H9 (cell line): ENCODE measurements around the gene RBM15. TPM values are rescaled to one million over a fixed set of nuclear protein-coding genes. Genes with fewer than 3 reads are reported as not detected.

ENCODE experiments used
- DNase-seq: peaks from one replicate; pipeline ENCODE4 v3.0.0-alpha.2; 2017
- H2AFZ ChIP-seq: one replicate; pipeline ENCODE4 v1.6.1; 2013; ENCODE audit warnings: mild to moderate bottlenecking, low read length, control low read depth, moderate library complexity
- H2AK5ac ChIP-seq: 2 replicates; pipeline ENCODE4 v1.6.1; 2013; ENCODE audit warnings: low read length, control low read depth, mixed read lengths; ENCODE audit not compliant: insufficient read length
- H2BK120ac ChIP-seq: one replicate; pipeline ENCODE4 v1.6.1; 2013; ENCODE audit warnings: low read depth, mild to moderate bottlenecking, low read length, control low read depth, inconsistent platforms; ENCODE audit not compliant: poor library complexity, severe bottlenecking
- H2BK12ac ChIP-seq: 2 replicates; pipeline ENCODE4 v1.6.1; 2013; ENCODE audit warnings: low read length, control low read depth, mixed read lengths, low read depth; ENCODE audit not compliant: insufficient read length
- H2BK15ac ChIP-seq: 2 replicates; pipeline ENCODE4 v1.6.1; 2013; ENCODE audit warnings: low read depth, low read length, control low read depth
- H2BK20ac ChIP-seq: one replicate; pipeline ENCODE4 v1.6.1; 2013; ENCODE audit warnings: low read depth, mild to moderate bottlenecking, low read length, control low read depth, inconsistent platforms; ENCODE audit not compliant: poor library complexity, severe bottlenecking
- H2BK5ac ChIP-seq: 2 replicates; pipeline ENCODE4 v1.6.1; 2013; ENCODE audit warnings: low read length, control low read depth, mixed read lengths; ENCODE audit not compliant: insufficient read length
- H3K14ac ChIP-seq: 2 replicates; pipeline ENCODE4 v1.6.1; 2013; ENCODE audit warnings: low read length, control low read depth; ENCODE audit not compliant: insufficient read depth
- H3K18ac ChIP-seq: 2 replicates; pipeline ENCODE4 v1.6.1; 2013; ENCODE audit warnings: low read depth, mild to moderate bottlenecking, mixed read lengths, low read length, control low read depth; ENCODE audit not compliant: insufficient read length
- H3K23ac ChIP-seq: 2 replicates; pipeline ENCODE4 v1.6.1; 2013; ENCODE audit warnings: low read length, control low read depth, mixed read lengths, low read depth; ENCODE audit not compliant: insufficient read length
- H3K23me2 ChIP-seq: 2 replicates; pipeline ENCODE4 v1.6.1; 2013; ENCODE audit warnings: low read depth, mild to moderate bottlenecking, mixed read lengths, low read length, control low read depth; ENCODE audit not compliant: insufficient read length, poor library complexity, severe bottlenecking
- H3K27ac ChIP-seq: 2 replicates; pipeline ENCODE4 v1.5.1; 2013; ENCODE audit warnings: low read length, control low read depth, mixed read lengths, low read depth; ENCODE audit not compliant: insufficient read length
- H3K27me3 ChIP-seq: 2 replicates; pipeline ENCODE4 v1.6.1; 2013; ENCODE audit warnings: low read length, control low read depth, inconsistent platforms; ENCODE audit not compliant: insufficient read depth
- H3K4ac ChIP-seq: 2 replicates; pipeline ENCODE4 v1.6.1; 2013; ENCODE audit warnings: low read depth, mild to moderate bottlenecking, control low read depth, inconsistent platforms, low read length, moderate library complexity
- H3K4me1 ChIP-seq: 2 replicates; pipeline ENCODE4 v1.6.1; 2013; ENCODE audit warnings: low read length, control low read depth, inconsistent platforms; ENCODE audit not compliant: insufficient read depth
- H3K4me2 ChIP-seq: 2 replicates; pipeline ENCODE4 v1.6.1; 2013; ENCODE audit warnings: low read length, control low read depth, mixed read lengths; ENCODE audit not compliant: insufficient read length, insufficient read depth
- H3K56ac ChIP-seq: 2 replicates; pipeline ENCODE4 v1.6.1; 2013; ENCODE audit warnings: low read depth, mild to moderate bottlenecking, mixed read lengths, low read length, control low read depth; ENCODE audit not compliant: insufficient read length
- H3K79me1 ChIP-seq: 2 replicates; pipeline ENCODE4 v1.6.1; 2013; ENCODE audit warnings: low read depth, mild to moderate bottlenecking, moderate library complexity, low read length, control low read depth, inconsistent platforms; ENCODE audit not compliant: insufficient read depth, poor library complexity, severe bottlenecking
- H3K79me2 ChIP-seq: 2 replicates; pipeline ENCODE4 v1.6.1; 2013; ENCODE audit warnings: low read length, control low read depth, inconsistent platforms; ENCODE audit not compliant: insufficient read depth
- H3K9ac ChIP-seq: 2 replicates; pipeline ENCODE4 v1.6.1; 2013; ENCODE audit warnings: low read length, control low read depth, mixed read lengths; ENCODE audit not compliant: insufficient read length; ENCODE audit errors: extremely low read depth
- H3K9me3 ChIP-seq: one replicate; pipeline ENCODE4 v1.6.1; 2013; ENCODE audit warnings: low read depth, low read length, inconsistent platforms; ENCODE audit not compliant: control insufficient read depth
- H3T11ph ChIP-seq: one replicate; pipeline ENCODE4 v1.6.1; 2013; ENCODE audit warnings: mild to moderate bottlenecking, low read length, control low read depth, inconsistent platforms
- H4K20me1 ChIP-seq: one replicate; pipeline ENCODE4 v1.6.1; 2013; ENCODE audit not compliant: control insufficient read depth, insufficient read length, insufficient read depth
- H4K5ac ChIP-seq: 2 replicates; pipeline ENCODE4 v1.6.1; 2013; ENCODE audit warnings: low read depth, mild to moderate bottlenecking, mixed read lengths, low read length, control low read depth; ENCODE audit not compliant: insufficient read length
- H4K8ac ChIP-seq: replicated peaks from 2 replicates; pipeline ENCODE4 v1.6.1; 2013; ENCODE audit warnings: low read length, control low read depth, mixed read lengths, low read depth; ENCODE audit not compliant: insufficient read length
- H4K91ac ChIP-seq: 2 replicates; pipeline ENCODE4 v1.6.1; 2013; ENCODE audit warnings: low read depth, mild to moderate bottlenecking, moderate library complexity, mixed read lengths, low read length, control low read depth; ENCODE audit not compliant: insufficient read length
- H3K27ac Mint-ChIP-seq, 3 experiments: 2 replicates in 2 of 3; 3 replicates in 1 of 3; pipeline ENCODE4 v1.8.0; 2020 to 2021; ENCODE audit warnings: mixed read lengths in 3 of 3, mild to moderate bottlenecking in 1 of 3, moderate library complexity in 1 of 3
- H3K27me3 Mint-ChIP-seq: 2 replicates; pipeline ENCODE4 v1.8.0; 2021; ENCODE audit warnings: low read depth, mild to moderate bottlenecking, moderate library complexity, mixed read lengths
- H3K36me3 Mint-ChIP-seq, 3 experiments: 2 replicates in 2 of 3; 3 replicates in 1 of 3; pipeline ENCODE4 v1.8.0; 2020 to 2021; ENCODE audit warnings: low read depth in 3 of 3, mixed read lengths in 3 of 3; ENCODE audit not compliant: insufficient read depth in 1 of 3
- H3K4me1 Mint-ChIP-seq, 2 experiments: 2 replicates each; pipeline ENCODE4 v1.8.0; 2020; ENCODE audit warnings: mixed read lengths in 2 of 2
- H3K4me3 Mint-ChIP-seq, 2 experiments: 2 replicates in 1 of 2; 3 replicates in 1 of 2; pipeline ENCODE4 v1.8.0; 2020 to 2021; ENCODE audit warnings: mild to moderate bottlenecking in 2 of 2, mixed read lengths in 2 of 2, moderate library complexity in 1 of 2
- H3K9me3 Mint-ChIP-seq, 2 experiments: 2 replicates in 1 of 2; 3 replicates in 1 of 2; pipeline ENCODE4 v1.8.0; 2020; ENCODE audit warnings: mild to moderate bottlenecking in 2 of 2, mixed read lengths in 2 of 2, moderate library complexity in 1 of 2
- CTCF ChIP-seq: fragments of 200-600 bp; sonication (generic); conservative IDR thresholded peaks from 3 replicates; pipeline ENCODE4 v1.8.0; 2021; ENCODE audit warnings: antibody characterized with exemption, mild to moderate bottlenecking
- WGBS: extraction: QIAGEN DNeasy Blood & Tissue Kit; methylation state at CpG from one replicate; pipeline ENCODE4 v1.1.7; 2013; ENCODE audit warnings: missing lambda C conversion rate, low lambda C conversion rate, mixed read lengths; ENCODE audit not compliant: insufficient read length; ENCODE audit errors: extremely low coverage; 5-methylcytosine and 5-hydroxymethylcytosine counted together
- total RNA-seq: library from RNA; stranded (reverse); gene quantifications from 2 replicates; pipeline ENCODE4 v1.2.1, GENCODE V29; 2021

The RBM15 gene
- total RNA-seq, 1 experiment from 2014 or later, result 62.0 TPM

GRCh38 chr1:110318046-110318445 is 21.1 kb upstream of the RBM15 start:
- no peak for DNase-seq
- no peak overlapping the region for H2BK120ac ChIP-seq
- H3K36me3 Mint-ChIP-seq, result no peaks in the 10 kb centered on the region
- no peak overlapping the region for H3K27ac Mint-ChIP-seq
- no peak overlapping the region for H4K5ac ChIP-seq
- peaks cover 3% of the 10 kb centered on the region in 2 experiments for H3K4me1 Mint-ChIP-seq
- no peak overlapping the region for H2BK15ac ChIP-seq
- H2AFZ ChIP-seq, result no peak overlapping the region
- H2BK12ac ChIP-seq, result no peak overlapping the region
- no peak overlapping the region for H2BK5ac ChIP-seq
- H3K4me1 ChIP-seq, result no peaks in the 10 kb centered on the region
- H3K14ac ChIP-seq, result no peak overlapping the region
- no peaks in the 10 kb centered on the region for H4K20me1 ChIP-seq
- no peak overlapping the region for H3K4me3 Mint-ChIP-seq
- H3K9ac ChIP-seq, result no peak overlapping the region
- H4K8ac ChIP-seq, result no peak overlapping the region
- H3K23me2 ChIP-seq, result no peaks in the 10 kb centered on the region
- no peak overlapping the region for H3T11ph ChIP-seq
- no peaks in the 10 kb centered on the region for H3K27me3 ChIP-seq
- no peak overlapping the region for H4K91ac ChIP-seq
- H3K79me1 ChIP-seq, result no peaks in the 10 kb centered on the region
- no peak overlapping the region for H3K18ac ChIP-seq
- no peaks in the 10 kb centered on the region for H3K9me3 ChIP-seq
- H3K23ac ChIP-seq, result no peak overlapping the region
- H3K4ac ChIP-seq, result no peak overlapping the region
- H3K9me3 Mint-ChIP-seq, result no peaks in the 10 kb centered on the region; a peak in 1 of 5 replicates
- no peak overlapping the region for H3K56ac ChIP-seq
- no CpG with 5 or more reads among the region's 4 CpGs for WGBS
- no peaks in the 10 kb centered on the region for H3K79me2 ChIP-seq
- H2BK20ac ChIP-seq, result no peak overlapping the region
- H3K27ac ChIP-seq, result no peak overlapping the region
- peaks cover 2% of the 10 kb centered on the region; the same call in 1 of the 2 replicates for H3K27me3 Mint-ChIP-seq
- H3K4me2 ChIP-seq, result no peak overlapping the region
- no peak overlapping the region for H2AK5ac ChIP-seq
- TF ChIP-seq CTCF, result no peak
